Measurements from ENCODE around the gene GSK3A. TPM values are rescaled to one million over a fixed set of nuclear protein-coding genes. Genes with fewer than 3 reads are reported as not detected.
A peak's percentile ranks its signal among the peaks of the same experiment; 100 is the strongest.
"Not testable (repeated sequence)": the region's sequence is repeated elsewhere in the genome, so short reads cannot be mapped to it uniquely, and the experiment has no call there.

GSK3A gene
- total RNA-seq, 1 donor from 2014 or later, result 39.6 TPM

DNA sequence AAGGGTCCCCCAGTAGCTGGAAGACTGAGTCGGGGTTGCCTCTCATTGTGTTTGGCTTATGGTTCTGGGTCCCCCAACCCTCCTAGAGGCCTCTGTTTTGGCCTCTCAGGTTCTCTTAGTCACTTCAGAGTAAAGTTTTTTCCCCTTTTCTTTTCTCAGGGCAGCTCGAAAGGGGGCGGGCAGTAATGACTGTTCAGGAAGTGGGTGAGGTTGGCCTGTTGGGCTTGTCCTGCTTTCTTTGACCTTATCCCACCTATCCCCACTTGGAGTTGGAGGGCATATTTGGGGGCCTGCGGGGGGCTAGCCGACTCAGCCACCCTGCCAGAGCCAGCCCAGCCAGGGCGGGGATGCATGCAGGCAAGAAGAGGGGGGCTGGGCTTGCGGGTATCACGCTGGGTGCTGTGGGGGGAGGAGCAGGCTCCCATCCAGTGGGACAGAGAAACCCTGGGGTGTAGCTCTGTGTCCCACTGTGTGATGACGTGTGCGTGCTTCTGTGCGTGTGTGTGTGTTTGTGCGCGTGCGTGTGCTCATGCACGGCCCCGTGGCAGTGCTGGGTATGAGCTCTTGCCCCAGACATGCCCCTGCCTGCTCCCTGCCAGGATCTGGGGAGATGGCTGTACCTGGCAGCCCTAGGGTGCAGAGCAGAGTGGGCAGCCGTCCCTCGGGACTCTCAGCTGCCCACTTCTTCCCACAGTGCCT, 28.1 kb upstream of the GSK3A start:
- intact Hi-C loops (cut with DNase I), result no loop called here
- DNase-seq (ENCODE audit: low spot score), result peak; percentile 81

DNA sequence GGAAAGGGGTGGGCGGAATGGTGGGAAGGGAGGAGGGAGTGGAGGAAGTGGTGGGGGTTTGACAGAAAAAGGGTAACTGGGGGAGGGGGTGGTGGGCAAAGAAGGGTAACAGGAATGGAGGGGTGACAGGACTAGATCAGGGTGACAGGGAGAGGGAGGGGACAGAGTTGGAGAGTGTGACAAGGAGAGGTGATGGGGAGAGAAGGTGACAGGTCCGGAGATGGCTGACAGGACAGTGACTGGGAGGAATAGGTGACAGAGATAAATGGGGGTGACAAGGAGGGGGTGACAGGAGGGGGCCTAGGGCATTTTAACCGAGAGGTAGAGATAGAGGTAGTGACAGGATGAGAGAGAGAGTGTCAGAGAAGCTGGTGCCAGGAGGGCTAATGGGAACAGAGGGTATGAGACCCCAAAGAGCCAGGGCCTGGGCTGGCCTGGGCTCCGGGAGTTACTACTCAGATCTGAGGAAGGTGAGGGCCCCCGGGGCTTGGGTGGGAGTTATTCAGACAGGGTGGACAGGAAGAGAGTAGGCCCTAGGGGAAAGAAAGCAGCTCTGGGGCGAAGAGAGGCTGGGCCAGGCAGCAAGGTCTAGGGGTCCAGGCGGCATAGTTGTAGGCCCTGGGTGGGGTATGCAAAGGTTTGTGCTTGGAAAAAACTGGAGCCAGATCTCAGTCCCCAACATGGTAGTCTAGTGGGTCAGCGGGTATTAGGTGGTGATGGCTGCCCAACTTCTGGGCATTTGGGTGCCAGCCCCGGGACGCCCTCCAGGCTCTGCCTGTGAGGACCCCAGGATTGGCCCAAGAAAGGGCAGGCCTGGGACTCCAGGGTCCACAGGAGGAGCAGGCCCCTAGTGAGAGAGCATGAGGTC, 27.3 kb upstream of the GSK3A start:
- intact Hi-C loops (cut with DNase I), result loop anchor here (2.0 kb wide), 1 partner anchor 13 kb away; no protein-coding TSS in a partner anchor
- no peak for DNase-seq (ENCODE audit: low spot score)

DNA sequence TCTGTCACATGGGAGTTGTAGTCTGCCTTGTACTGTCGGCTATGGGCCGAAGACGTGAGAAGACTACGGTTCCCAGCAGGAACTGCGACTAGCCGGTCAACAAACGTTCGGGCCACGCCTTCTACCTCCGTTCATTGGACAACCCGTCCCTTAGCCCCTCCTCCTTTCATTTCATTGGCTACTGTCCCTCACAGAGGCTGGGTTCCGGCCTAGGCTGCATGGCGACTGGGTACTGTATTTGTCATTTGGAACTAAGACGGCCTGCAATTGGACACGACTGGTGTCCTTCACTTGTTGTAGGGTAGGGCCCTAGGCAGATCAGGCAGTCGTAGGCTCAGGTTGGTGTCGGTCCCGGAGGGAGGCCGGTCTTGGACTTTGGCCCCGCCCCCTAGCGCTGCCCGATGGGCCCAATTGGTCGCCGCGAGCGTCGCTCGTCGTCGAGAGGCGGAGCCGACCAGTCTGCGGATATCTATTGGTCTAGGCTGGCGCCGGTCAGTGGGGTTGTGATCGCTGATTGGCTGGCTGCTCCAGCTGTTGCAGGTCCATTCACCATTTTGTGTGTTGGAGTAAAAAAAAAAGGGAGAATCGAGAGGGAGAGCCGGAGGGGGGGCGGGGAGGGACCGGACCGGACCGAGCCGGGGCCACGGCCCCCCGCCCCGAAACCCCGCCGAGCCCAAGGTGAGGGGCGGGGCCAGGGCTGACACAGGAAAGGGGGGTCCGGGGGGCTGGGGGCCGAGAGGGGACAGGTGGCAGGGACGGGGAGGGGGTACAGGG, 26.5 kb upstream of the GSK3A start, which contains the start of gene CIC:
TSS of gene CIC (plus strand) at position 549 of the 774 bp plus-strand sequence. CDS start 2,532 bp downstream, outside the sequence.
- peak; percentile 100 for DNase-seq (ENCODE audit: low spot score)
- intact Hi-C loops (cut with DNase I), result loop anchor here (2.0 kb wide), 1 partner anchor 14 kb away; no protein-coding TSS in a partner anchor

GRCh38 chr19:42268142-42268703, 25.8 kb upstream of the GSK3A start:
- intact Hi-C loops (cut with DNase I), result loop anchor here (2.0 kb wide), 1 partner anchor 15 kb away; no protein-coding TSS in a partner anchor
- peak; percentile 99 for DNase-seq (ENCODE audit: low spot score)

DNA sequence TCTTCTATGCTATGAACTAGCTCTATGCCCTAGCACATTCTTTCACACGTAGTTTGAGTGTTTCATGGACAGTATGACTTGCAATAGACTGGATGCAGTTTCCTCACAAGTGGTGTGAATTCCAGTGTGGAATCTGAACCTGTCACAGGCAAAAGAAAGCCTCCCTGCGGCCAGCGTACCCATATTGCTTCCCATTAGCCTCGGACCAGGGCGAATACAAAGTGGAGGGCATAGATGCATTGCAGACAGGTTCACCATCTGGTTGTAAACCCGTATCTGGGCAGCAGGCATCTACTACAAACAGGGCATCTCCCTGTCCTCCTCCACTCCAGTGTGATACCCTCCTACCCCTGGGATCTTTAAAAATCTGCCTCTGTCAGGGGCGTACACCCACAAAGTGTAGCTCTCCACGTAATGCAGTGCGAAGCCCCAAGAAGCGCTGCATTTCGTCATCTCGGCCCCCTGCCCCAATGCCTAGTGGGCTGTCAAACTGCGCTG, 25.3 kb upstream of the GSK3A start:
- no peak for DNase-seq (ENCODE audit: low spot score)
- intact Hi-C loops (cut with DNase I), result loop anchor here (1.0 to 2.0 kb wide), 2 partner anchors 11 to 15 kb away; no protein-coding TSS in a partner anchor

- intact Hi-C loops (cut with DNase I), result loop anchor here (1.0 kb wide), 1 partner anchor 11 kb away; no protein-coding TSS in a partner anchor
- not testable (repeated sequence) for DNase-seq (ENCODE audit: low spot score)
Measured at GRCh38 chr19:42266928-42267603, 24.7 kb upstream of the GSK3A start.

- DNase-seq (ENCODE audit: low spot score); intact Hi-C loops (cut with DNase I): not testable (repeated sequence)
Measured at GRCh38 chr19:42266105-42266504, 23.7 kb upstream of the GSK3A start.

DNA sequence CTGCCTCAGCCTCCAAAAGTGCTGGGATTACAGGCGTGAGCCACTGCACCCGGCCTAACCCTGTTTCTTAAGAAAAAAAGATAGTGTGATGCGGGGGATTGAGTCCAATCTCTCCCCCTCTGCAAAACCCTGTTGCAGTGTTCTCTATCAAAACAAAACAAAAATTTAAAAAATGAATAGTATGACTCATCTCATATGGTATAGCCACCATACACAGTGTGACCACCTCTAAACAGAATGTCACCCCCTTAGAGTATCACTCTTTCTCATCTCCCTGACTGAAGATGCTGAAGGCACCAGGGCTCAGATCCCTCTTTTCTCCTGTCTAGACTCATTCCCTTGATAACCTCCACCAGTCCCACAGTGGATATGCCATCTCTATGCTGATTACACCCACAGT, 19.4 kb upstream of the GSK3A start:
- intact Hi-C loops (cut with DNase I), result no loop called here
- DNase-seq (ENCODE audit: low spot score), result no peak

DNA sequence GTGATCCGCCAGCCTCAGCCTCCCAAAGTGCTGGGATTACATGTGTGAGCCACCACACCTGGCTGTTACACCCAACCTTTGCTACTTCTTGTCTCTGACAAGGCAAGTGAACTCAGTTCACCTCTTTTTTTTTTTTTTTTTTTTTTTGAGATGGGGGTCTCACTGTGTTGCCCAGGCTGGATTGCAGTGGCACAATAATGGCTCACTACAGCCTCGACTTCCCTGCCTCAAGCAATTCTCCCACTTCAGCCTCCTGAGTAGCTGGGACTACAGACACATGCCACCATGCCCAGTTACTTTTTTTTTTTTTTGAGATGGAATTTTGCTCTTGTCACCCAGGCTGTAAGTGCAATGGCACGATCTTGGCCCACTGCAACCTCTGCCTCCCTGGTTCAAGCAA, 15.4 kb upstream of the GSK3A start:
- intact Hi-C loops (cut with DNase I); DNase-seq (ENCODE audit: low spot score): not testable (repeated sequence)

- peak; percentile 78 for DNase-seq (ENCODE audit: low spot score)
- intact Hi-C loops (cut with DNase I), result loop anchor here (1.0 kb wide), 2 partner anchors 11 to 24 kb away; no protein-coding TSS in a partner anchor
Measured at GRCh38 chr19:42255766-42256745, 13.7 kb upstream of the GSK3A start.

GRCh38 chr19:42254850-42255765, 12.7 kb upstream of the GSK3A start, which contains the start of gene ERF:
TSS of gene ERF (minus strand) at chr19:42255128. CDS start at chr19:42254999, 129 bp downstream.
- peak; percentile 98 for DNase-seq (ENCODE audit: low spot score)
- intact Hi-C loops (cut with DNase I), result loop anchor here (1.0 kb wide), 1 partner anchor 25 kb away; no protein-coding TSS in a partner anchor

DNA sequence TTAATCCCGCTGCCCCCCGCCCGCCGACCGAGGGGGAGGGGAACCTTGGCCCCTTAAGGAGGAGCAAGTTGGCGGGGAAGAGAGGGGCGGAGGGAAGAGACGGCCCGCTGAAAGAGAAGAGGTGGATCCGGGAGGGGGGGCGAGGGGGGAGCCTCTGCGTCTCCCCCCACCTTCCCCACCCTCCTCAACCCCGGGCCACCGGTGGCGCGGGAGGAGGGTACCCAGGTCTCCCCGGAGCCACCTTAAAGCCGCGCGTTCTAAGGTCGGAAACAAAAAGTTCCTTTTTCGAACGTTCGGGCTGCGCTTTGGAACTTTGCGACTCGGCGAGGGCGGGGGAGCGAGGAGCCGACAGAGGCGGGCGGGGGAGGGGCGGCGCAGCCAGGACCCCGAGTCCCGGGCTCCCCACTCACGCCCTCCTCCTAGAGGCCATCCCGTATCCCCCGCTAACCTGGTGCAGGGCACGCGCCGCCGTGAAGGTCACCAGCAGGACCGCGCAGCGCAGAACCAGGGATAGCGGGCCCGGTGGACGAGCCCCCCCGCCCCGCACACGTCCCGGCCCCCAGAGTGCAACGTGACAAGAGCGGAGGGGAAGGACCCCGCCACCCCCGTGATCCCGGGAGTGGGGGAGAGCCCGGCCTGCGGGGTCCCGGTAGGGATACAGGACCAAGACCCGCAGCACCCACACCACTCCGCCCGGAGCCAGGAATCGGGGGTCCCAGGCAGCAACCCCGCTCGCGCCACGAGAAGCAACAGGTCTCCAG, 11.9 kb upstream of the GSK3A start:
- intact Hi-C loops (cut with DNase I), result no loop called here
- DNase-seq (ENCODE audit: low spot score), result peak; percentile 89

DNA sequence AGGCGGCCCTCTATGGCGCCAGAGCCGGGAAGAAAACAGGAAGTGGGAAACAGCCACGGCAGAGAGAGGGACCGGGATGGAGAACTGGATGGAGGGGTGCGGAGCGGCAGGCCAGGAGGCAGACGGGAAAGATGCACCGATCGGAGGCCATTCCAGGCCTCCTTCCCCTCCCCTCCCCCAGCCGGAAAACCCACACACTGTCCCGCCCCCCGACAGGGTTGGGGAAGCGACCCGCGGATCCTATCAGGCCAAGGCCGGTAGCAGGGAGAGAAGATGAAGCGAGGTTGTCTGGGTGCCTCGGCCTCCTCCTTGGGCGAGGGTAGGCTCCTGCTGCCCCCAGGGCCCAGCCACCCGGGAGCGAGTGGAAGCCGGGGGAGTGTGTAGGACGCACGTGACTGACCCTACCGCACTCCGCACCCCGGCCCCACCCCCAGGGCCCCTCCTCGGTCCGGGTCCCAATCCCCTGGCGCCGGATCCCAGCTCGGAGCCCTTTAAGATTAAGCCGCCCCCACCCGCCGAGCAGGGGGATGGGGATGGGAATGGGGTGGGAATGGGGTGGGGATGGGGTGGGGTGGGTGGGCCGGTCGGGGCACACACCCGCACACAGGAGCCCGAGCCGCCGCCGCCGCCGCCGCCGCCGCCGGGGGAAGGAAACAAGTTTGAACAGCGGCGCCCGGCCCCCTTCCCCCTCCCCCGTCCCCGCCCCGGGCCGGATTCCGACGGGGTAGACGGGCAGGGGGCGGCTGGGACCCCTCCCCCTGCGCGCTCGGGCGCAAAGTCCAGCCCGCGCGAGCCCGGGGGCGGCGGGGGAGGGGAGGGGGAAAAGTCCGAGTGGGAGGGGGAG, 11.1 kb upstream of the GSK3A start:
- intact Hi-C loops (cut with DNase I), result no loop called here

More for the DNA sequence above, 11.1 kb upstream of the GSK3A start:
- DNase-seq (ENCODE audit: low spot score), result peak; percentile 80
